H1 (cell line): ENCODE data around the gene GRM4. TPM values are rescaled to one million over a fixed set of nuclear protein-coding genes. Genes with fewer than 3 reads are reported as not detected.

ENCODE experiments used
- CTCF ChIA-PET: fragments of 300-600 bp; sonication (Branson Sonifier 250); formaldehyde crosslinking; loops from one replicate; lab custom pipeline; 2021; ENCODE audit not compliant: partially characterized antibody; lab: Charles Lee
- POLR2A ChIA-PET: fragments of 300-600 bp; sonication (Branson Sonifier 250); formaldehyde crosslinking; loops from one replicate; lab custom pipeline; 2021; ENCODE audit warnings: inconsistent platforms; ENCODE audit not compliant: partially characterized antibody; lab: Charles Lee
- DNase-seq, 2 experiments: peaks; one replicate each; pipeline versions ENCODE4 v3.0.0 to v3.0.0-alpha.2; 2010 to 2022; ENCODE audit warnings: low spot score in 2 of 2, low read depth in 1 of 2, mixed read lengths in 1 of 2
- FAIRE-seq: peaks from 2 replicates; lab custom pipeline; 2011; peaks lifted over from hg19 to GRCh38; lab: Jason Lieb, UNC
- H2AFZ ChIP-seq: 2 replicates; pipeline ENCODE4 v1.8.1; 2012; ENCODE audit warnings: low read length, inconsistent platforms
- H2AK5ac ChIP-seq: 2 replicates; pipeline ENCODE4 v1.6.1; 2013; ENCODE audit warnings: low read depth, low read length
- H2BK120ac ChIP-seq: replicated peaks from 2 replicates; pipeline ENCODE3; 2013; ENCODE audit warnings: low read depth, low read length, inconsistent platforms
- H2BK12ac ChIP-seq: 2 replicates; pipeline ENCODE4 v1.6.1; 2013; ENCODE audit warnings: low read depth, low read length
- H2BK15ac ChIP-seq: 2 replicates; pipeline ENCODE4 v1.6.1; 2013; ENCODE audit warnings: low read length
- H2BK20ac ChIP-seq: 2 replicates; pipeline ENCODE4 v1.6.1; 2013; ENCODE audit warnings: low read length
- H2BK5ac ChIP-seq: 2 replicates; pipeline ENCODE4 v1.6.1; 2013; ENCODE audit warnings: low read depth, low read length
- H3K14ac ChIP-seq: 2 replicates; pipeline ENCODE4 v1.6.1; 2013; ENCODE audit warnings: inconsistent platforms; ENCODE audit not compliant: insufficient read length
- H3K18ac ChIP-seq: 2 replicates; pipeline ENCODE4 v1.6.1; 2013; ENCODE audit warnings: low read length; ENCODE audit errors: extremely low read depth
- H3K23ac ChIP-seq: 2 replicates; pipeline ENCODE4 v1.6.1; 2013; ENCODE audit warnings: inconsistent platforms; ENCODE audit not compliant: insufficient read length
- H3K23me2 ChIP-seq: 2 replicates; pipeline ENCODE4 v1.6.1; 2013; ENCODE audit warnings: low read depth, low read length
- H3K27ac ChIP-seq: 2 replicates; pipeline ENCODE4 v1.6.1; 2011; ENCODE audit warnings: low read depth, low read length, inconsistent platforms
- H3K27me3 ChIP-seq, 4 experiments: replicated peaks in 1 of 4; 1 replicate in 1 of 4; 2 replicates in 3 of 4; pipeline versions ENCODE4 v1.6.1 to v1.8.1; 2011 to 2013; ENCODE audit warnings: low read length in 3 of 4, mild to moderate bottlenecking in 3 of 4, inconsistent platforms in 2 of 4, mixed read lengths in 2 of 4, moderate library complexity in 1 of 4; ENCODE audit not compliant: control insufficient read depth in 3 of 4, insufficient read depth in 3 of 4; ENCODE audit errors: extremely low read depth in 1 of 4
- H3K36me3 ChIP-seq, 4 experiments: 2 replicates each; pipeline versions ENCODE4 v1.6.1 to v1.8.1; 2011 to 2013; ENCODE audit warnings: mild to moderate bottlenecking in 4 of 4, low read length in 3 of 4, moderate library complexity in 2 of 4, control low read depth in 1 of 4, inconsistent platforms in 1 of 4; ENCODE audit not compliant: insufficient read depth in 4 of 4, control insufficient read depth in 2 of 4
- H3K4ac ChIP-seq: replicated peaks from 2 replicates; pipeline ENCODE3; 2013; ENCODE audit warnings: low read length, low read depth, mixed read lengths, inconsistent platforms; ENCODE audit not compliant: insufficient read length
- H3K4me1 ChIP-seq, 4 experiments: replicated peaks in 1 of 4; 1 replicate in 1 of 4; 2 replicates in 3 of 4; pipeline versions ENCODE4 v1.6.1 to v1.8.1; 2011 to 2013; ENCODE audit warnings: low read length in 3 of 4, inconsistent platforms in 2 of 4, mixed read lengths in 1 of 4; ENCODE audit not compliant: insufficient read depth in 4 of 4, control insufficient read depth in 3 of 4
- H3K4me2 ChIP-seq, 2 experiments: 2 replicates each; pipeline versions ENCODE4 v1.6.1 to v1.8.1; 2011 to 2013; ENCODE audit warnings: low read depth in 2 of 2, low read length in 2 of 2, control low read depth in 1 of 2, inconsistent platforms in 1 of 2, mild to moderate bottlenecking in 1 of 2; ENCODE audit not compliant: insufficient read depth in 1 of 2
- H3K4me3 ChIP-seq, 4 experiments: fragments of 200-600, 300-600 bp in 1 of 4; sonication (generic), shearing (Covaris generic), sonication (Bioruptor Twin) in 1 of 4; 2 replicates each; pipeline versions ENCODE4 v1.5.1 to v1.8.1; 2011 to 2016; ENCODE audit warnings: low read length in 4 of 4, low read depth in 3 of 4, control low read depth in 2 of 4, inconsistent platforms in 2 of 4, mild to moderate bottlenecking in 2 of 4, mixed read lengths in 1 of 4, moderate library complexity in 1 of 4; ENCODE audit not compliant: insufficient read depth in 2 of 4; ENCODE audit errors: extremely low read depth in 1 of 4
- H3K56ac ChIP-seq: replicated peaks from 2 replicates; pipeline ENCODE3; 2013; ENCODE audit warnings: low read depth, mild to moderate bottlenecking, mixed read lengths, low read length, inconsistent platforms; ENCODE audit not compliant: insufficient read length
- H3K79me1 ChIP-seq: 2 replicates; pipeline ENCODE4 v1.6.1; 2013; ENCODE audit warnings: low read depth, low read length, control low read depth
- H3K79me2 ChIP-seq, 2 experiments: 2 replicates each; pipeline versions ENCODE4 v1.6.1 to v1.8.1; 2012 to 2013; ENCODE audit warnings: low read length in 2 of 2, mild to moderate bottlenecking in 2 of 2, inconsistent platforms in 1 of 2; ENCODE audit not compliant: insufficient read depth in 2 of 2, control insufficient read depth in 1 of 2
- H3K9ac ChIP-seq, 4 experiments: replicated peaks in 1 of 4; 1 replicate in 1 of 4; 2 replicates in 3 of 4; pipeline versions ENCODE4 v1.6.1 to v1.8.1; 2011 to 2013; ENCODE audit warnings: low read depth in 3 of 4, low read length in 3 of 4, control low read depth in 2 of 4, mild to moderate bottlenecking in 2 of 4, moderate library complexity in 2 of 4, inconsistent platforms in 1 of 4; ENCODE audit errors: extremely low read depth in 1 of 4
- H3K9me3 ChIP-seq, 2 experiments: 2 replicates each; pipeline versions ENCODE4 v1.6.1 to v1.8.1; 2012 to 2013; ENCODE audit warnings: mild to moderate bottlenecking in 2 of 2, moderate library complexity in 2 of 2, control low read depth in 1 of 2, inconsistent platforms in 1 of 2, low read depth in 1 of 2, low read length in 1 of 2, mixed read lengths in 1 of 2; ENCODE audit not compliant: insufficient read depth in 2 of 2
- H4K20me1 ChIP-seq, 2 experiments: replicated peaks in 1 of 2; 2 replicates each; pipeline versions ENCODE3 to v1.8.1; 2011 to 2013; ENCODE audit warnings: inconsistent platforms in 2 of 2, low read length in 2 of 2, mild to moderate bottlenecking in 1 of 2; ENCODE audit not compliant: insufficient read depth in 2 of 2, control insufficient read depth in 1 of 2
- H4K5ac ChIP-seq: 2 replicates; pipeline ENCODE4 v1.6.1; 2013; ENCODE audit warnings: low read length, low read depth, mixed read lengths, inconsistent platforms; ENCODE audit not compliant: insufficient read length
- H4K8ac ChIP-seq: 2 replicates; pipeline ENCODE4 v1.8.0; 2013; ENCODE audit warnings: mild to moderate bottlenecking, moderate library complexity, low read length, inconsistent platforms; ENCODE audit not compliant: insufficient read depth; ENCODE audit errors: extremely low read depth
- H4K91ac ChIP-seq: replicated peaks from 2 replicates; pipeline ENCODE3; 2013; ENCODE audit warnings: low read length, mixed read lengths, inconsistent platforms; ENCODE audit not compliant: insufficient read length
- RAD21 ChIP-seq, 2 experiments: IDR thresholded peaks in 1 of 2; conservative IDR thresholded peaks in 1 of 2; 2 replicates each; pipeline ENCODE4 v1.6.1; 2011; ENCODE audit warnings: low read depth in 2 of 2, low read length in 2 of 2, improper control_type of control experiment in 1 of 2, inconsistent platforms in 1 of 2, mild to moderate bottlenecking in 1 of 2, moderate library complexity in 1 of 2
- WGBS, 2 experiments: shearing (Covaris generic) in 1 of 2; methylation state at CpG; one replicate each; pipeline versions ENCODE4 v1.1.6 to v1.1.7; 2013 to 2015; ENCODE audit warnings: low lambda C conversion rate in 2 of 2, mixed read lengths in 2 of 2, inconsistent platforms in 1 of 2, low coverage in 1 of 2, missing lambda C conversion rate in 1 of 2; ENCODE audit not compliant: insufficient replicate concordance in 2 of 2, insufficient coverage in 1 of 2, insufficient read length in 1 of 2; ENCODE audit errors: extremely low coverage in 1 of 2, missing lambda C conversion rate in 1 of 2; 5-methylcytosine and 5-hydroxymethylcytosine counted together
- polyA plus RNA-seq, 7 experiments: library from polyadenylated mRNA; depleted of rRNA in 3 of 7; stranded (reverse) in 5 of 7; unstranded in 2 of 7; fragments of >200 nt in 5 of 7; fragments of 200-250 nt in 2 of 7; gene quantifications; 1 replicate in 5 of 7; 2 replicates in 1 of 7; 4 replicates in 1 of 7; pipeline versions ENCODE4 v1.2.1 to v1.2.3, GENCODE V29; 2011 to 2013; ENCODE audit warnings: missing spikeins in 2 of 7, mixed read lengths in 2 of 7
- total RNA-seq: library from RNA; stranded (reverse); fragmentation: NEBNext Ultra II Directional; extraction: Animal tissue kit (Norgen Biotek cat#: 25700); gene quantifications from 2 replicates; pipeline ENCODE4 v1.2.1, GENCODE V29; 2021

The GRM4 gene
- total and polyA plus RNA-seq, 2 of the 8 experiments (the other 6 are each of a cell fraction or from before 2014, with no cell fraction given) = 19.6 to 21.5 TPM

DNA sequence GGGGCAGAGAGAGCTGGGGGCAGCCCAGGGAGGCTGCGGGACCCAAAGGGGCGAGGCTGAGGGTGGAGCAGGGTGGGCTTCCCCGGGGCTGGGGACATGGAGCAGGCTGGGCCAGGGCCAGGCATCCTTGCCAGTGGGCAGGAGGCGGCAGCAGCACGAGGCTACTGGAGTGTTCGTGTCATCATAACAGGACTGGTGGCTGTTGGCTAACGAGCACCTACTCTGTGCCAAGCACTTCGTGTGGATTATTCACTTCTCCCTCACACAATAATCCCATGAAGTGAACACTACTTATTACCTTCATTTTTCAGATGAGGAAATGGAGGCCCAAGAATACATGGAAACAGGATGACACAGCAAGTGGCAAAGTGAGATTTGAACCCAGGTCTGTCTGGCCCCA, 41.7 kb downstream of the GRM4 start:
- DNase-seq (no peak), FAIRE-seq (no peak)
- H4K5ac ChIP-seq = no peak overlapping the region
- H3K4ac ChIP-seq = no peak overlapping the region
- no peak overlapping the region for H2BK12ac ChIP-seq
- H3K4me3 ChIP-seq = no peak overlapping the region
- ChIA-PET POLR2A (interaction anchor here (0.9 to 1.4 kb wide), 3 partner anchors 8 to 17 kb away, joined by 3 to 4 read pairs (median 3); no protein-coding TSS in a partner anchor), CTCF (no interaction called here)
- peak overlapping the region; percentile 15; the same call in 1 of the 2 replicates for H2AK5ac ChIP-seq
- WGBS, 2 experiments = 87% methylated on average over 8 of the region's 8 CpGs; no CpG with 5 or more reads in 1 of the 2 experiments
- no peaks in the 10 kb centered on the region for H3K79me2 ChIP-seq
- H2BK15ac ChIP-seq = no peak overlapping the region
- no peak overlapping the region for H4K8ac ChIP-seq
- H2BK20ac ChIP-seq = no peak overlapping the region
- H2BK5ac ChIP-seq = no peak overlapping the region
- H4K20me1 ChIP-seq = peaks cover 3 to 9% of the 10 kb centered on the region in 2 experiments
- H2AFZ ChIP-seq = no peak overlapping the region
- H3K4me1 ChIP-seq = peaks cover 0 to 6% (median 2%) of the 10 kb centered on the region in 4 experiments; a peak in 5 of 7 replicates
- H3K18ac ChIP-seq = no peak overlapping the region
- no peaks in the 10 kb centered on the region for H3K23me2 ChIP-seq
- no peak overlapping the region for H4K91ac ChIP-seq
- no peaks in the 10 kb centered on the region for H3K36me3 ChIP-seq
- H3K9me3 ChIP-seq = no peaks in the 10 kb centered on the region
- H3K9ac ChIP-seq = no peak overlapping the region
- no peak overlapping the region for H3K14ac ChIP-seq
- no peak overlapping the region for H3K27ac ChIP-seq
- H3K56ac ChIP-seq = no peak overlapping the region
- H3K27me3 ChIP-seq = no peaks in the 10 kb centered on the region
- TF ChIP-seq RAD21 (IDR thresholded peaks at IDR 0.05 in 1 of 2, conservative IDR thresholded peaks at IDR 0.05 in 1 of 2; ENCODE audit: low read depth in 2 of 2, low read length in 2 of 2) = no peak
- H3K79me1 ChIP-seq = peaks cover 6% of the 10 kb centered on the region
- no peak overlapping the region for H3K4me2 ChIP-seq
- H3K23ac ChIP-seq = no peak overlapping the region
- H2BK120ac ChIP-seq = no peak overlapping the region
